Measurements from ENCODE around the gene LITAFD. TPM values are rescaled to one million over a fixed set of nuclear protein-coding genes. Genes with fewer than 3 reads are reported as not detected.
"Not testable (repeated sequence)": the region's sequence is repeated elsewhere in the genome, so short reads cannot be mapped to it uniquely, and the experiment has no call there.

Gene LITAFD
- total RNA-seq, 2 donors from 2014 or later = not detected

GRCh38 chr16:8914098-8914497 is 31.9 kb downstream of the LITAFD start:
- peaks cover 21% of the 10 kb centered on the region for H3K4me1 ChIP-seq (ENCODE audit: control insufficient read depth, insufficient read depth, low read length)
- no peak overlapping the region for H3K4me3 ChIP-seq (ENCODE audit: low read length)
- H3K4me1 Mint-ChIP-seq = peaks cover 31% of the 10 kb centered on the region
- no peak overlapping the region for H3K27ac Mint-ChIP-seq
- no peaks in the 10 kb centered on the region for H3K27me3 ChIP-seq (ENCODE audit: control insufficient read depth, insufficient read depth, low read length, poor library complexity, severe bottlenecking)
- H3K4me3 Mint-ChIP-seq = no peak overlapping the region
- no peaks in the 10 kb centered on the region for H3K9me3 Mint-ChIP-seq
- 91 to 94% methylated on average over 2 to 3 of the region's 3 CpGs for WGBS, 2 experiments (ENCODE audit: insufficient coverage in 1 of 2, insufficient read length in 1 of 2)
- H3K36me3 Mint-ChIP-seq (ENCODE audit: low read depth) = peaks cover 77% of the 10 kb centered on the region
- no peak overlapping the region for H3K9ac ChIP-seq (ENCODE audit: extremely low read depth, low read length, poor library complexity, severe bottlenecking)
- DNase-seq = no peak
- TF ChIP-seq CTCF (conservative IDR thresholded peaks at IDR 0.05) = no peak
- no peaks in the 10 kb centered on the region for H3K9me3 ChIP-seq (ENCODE audit: control insufficient read depth, low read length)
- no peaks in the 10 kb centered on the region for H3K27me3 Mint-ChIP-seq (ENCODE audit: insufficient read depth)
- H3K36me3 ChIP-seq (ENCODE audit: control insufficient read depth, insufficient read depth, low read length) = peaks cover 81% of the 10 kb centered on the region
- H3K27ac ChIP-seq (ENCODE audit: low read depth, low read length) = no peak overlapping the region

GRCh38 chr16:8915722-8916301 is 33.7 kb downstream of the LITAFD start:
- no peak overlapping the region for H3K9ac ChIP-seq (ENCODE audit: extremely low read depth, low read length, poor library complexity, severe bottlenecking)
- no peak overlapping the region for H3K27ac ChIP-seq (ENCODE audit: low read depth, low read length)
- H3K27ac Mint-ChIP-seq = no peak overlapping the region
- peaks cover 11% of the 10 kb centered on the region for H3K4me1 ChIP-seq (ENCODE audit: control insufficient read depth, insufficient read depth, low read length)
- H3K27me3 Mint-ChIP-seq (ENCODE audit: insufficient read depth) = no peaks in the 10 kb centered on the region
- DNase-seq = no peak
- H3K4me3 Mint-ChIP-seq = no peak overlapping the region
- H3K36me3 ChIP-seq (ENCODE audit: control insufficient read depth, insufficient read depth, low read length) = peaks cover 80% of the 10 kb centered on the region
- H3K9me3 Mint-ChIP-seq = no peaks in the 10 kb centered on the region
- peaks cover 86% of the 10 kb centered on the region for H3K36me3 Mint-ChIP-seq (ENCODE audit: low read depth)
- H3K4me1 Mint-ChIP-seq = peaks cover 18% of the 10 kb centered on the region
- WGBS, 2 experiments (ENCODE audit: insufficient coverage in 1 of 2, insufficient read length in 1 of 2) = 95 to 97% methylated on average over 5 to 7 of the region's 7 CpGs
- H3K27me3 ChIP-seq (ENCODE audit: control insufficient read depth, insufficient read depth, low read length, poor library complexity, severe bottlenecking) = no peaks in the 10 kb centered on the region
- H3K4me3 ChIP-seq (ENCODE audit: low read length) = no peak overlapping the region
- H3K9me3 ChIP-seq (ENCODE audit: control insufficient read depth, low read length) = no peaks in the 10 kb centered on the region
- no peak for TF ChIP-seq CTCF (conservative IDR thresholded peaks at IDR 0.05)

- Mint-ChIP-seq H3K27me3 (ENCODE audit: insufficient read depth) (no peaks in the 10 kb centered on the region), H3K27ac (peak overlapping the region; percentile 35), H3K9me3 (no peaks in the 10 kb centered on the region), H3K4me3 (no peak overlapping the region), H3K36me3 (ENCODE audit: low read depth) (peaks cover 89% of the 10 kb centered on the region), H3K4me1 (peaks cover 10% of the 10 kb centered on the region)
- no peak for DNase-seq
- H3K9me3 ChIP-seq (ENCODE audit: control insufficient read depth, low read length) = no peaks in the 10 kb centered on the region
- peaks cover 80% of the 10 kb centered on the region for H3K36me3 ChIP-seq (ENCODE audit: control insufficient read depth, insufficient read depth, low read length)
- 90 to 100% methylated on average over 3 to 5 of the region's 5 CpGs for WGBS, 2 experiments (ENCODE audit: insufficient coverage in 1 of 2, insufficient read length in 1 of 2)
- H3K4me1 ChIP-seq (ENCODE audit: control insufficient read depth, insufficient read depth, low read length) = peaks cover 2% of the 10 kb centered on the region
- no peak for TF ChIP-seq CTCF (conservative IDR thresholded peaks at IDR 0.05)
- H3K27me3 ChIP-seq (ENCODE audit: control insufficient read depth, insufficient read depth, low read length, poor library complexity, severe bottlenecking) = no peaks in the 10 kb centered on the region
- no peak overlapping the region for H3K27ac ChIP-seq (ENCODE audit: low read depth, low read length)
- H3K9ac ChIP-seq (ENCODE audit: extremely low read depth, low read length, poor library complexity, severe bottlenecking) = no peak overlapping the region
- no peak overlapping the region for H3K4me3 ChIP-seq (ENCODE audit: low read length)
Measured at GRCh38 chr16:8916541-8917225, 34.5 kb downstream of the LITAFD start.

GRCh38 chr16:8917336-8917735 is 35.2 kb downstream of the LITAFD start:
- H3K36me3 ChIP-seq (ENCODE audit: control insufficient read depth, insufficient read depth, low read length) = peaks cover 85% of the 10 kb centered on the region
- H3K27ac Mint-ChIP-seq; H3K4me3 Mint-ChIP-seq; H3K9me3 ChIP-seq (ENCODE audit: control insufficient read depth, low read length); H3K27ac ChIP-seq (ENCODE audit: low read depth, low read length); H3K27me3 Mint-ChIP-seq (ENCODE audit: insufficient read depth); H3K4me1 ChIP-seq (ENCODE audit: control insufficient read depth, insufficient read depth, low read length); H3K9me3 Mint-ChIP-seq; H3K4me1 Mint-ChIP-seq; DNase-seq; H3K9ac ChIP-seq (ENCODE audit: extremely low read depth, low read length, poor library complexity, severe bottlenecking); H3K27me3 ChIP-seq (ENCODE audit: control insufficient read depth, insufficient read depth, low read length, poor library complexity, severe bottlenecking); H3K4me3 ChIP-seq (ENCODE audit: low read length): not testable (repeated sequence)
- H3K36me3 Mint-ChIP-seq (ENCODE audit: low read depth) = peaks cover 92% of the 10 kb centered on the region
- WGBS, 2 experiments (ENCODE audit: insufficient coverage in 1 of 2, insufficient read length in 1 of 2) = 94 to 98% methylated on average over 8 to 10 of the region's 10 CpGs
